Smooth muscle cell (in vitro differentiated cells): ENCODE measurements around the gene ARHGEF16. TPM values are rescaled to one million over a fixed set of nuclear protein-coding genes. Genes with fewer than 3 reads are reported as not detected.
A peak's percentile ranks its signal among the peaks of the same experiment; 100 is the strongest.

Experiments used
- DNase-seq: peaks from one replicate; lab custom pipeline; 2025; ENCODE audit not compliant: unreplicated experiment; lab: John Stamatoyannopoulos, UW
- H2AFZ ChIP-seq: fragments of 200-600 bp; sonication (generic); 2 replicates; pipeline ENCODE4 v1.6.0; 2016; ENCODE audit warnings: antibody characterized with exemption, low read depth, mild to moderate bottlenecking
- H3F3A ChIP-seq: fragments of 200-600 bp; sonication (generic); 2 replicates; pipeline ENCODE4 v1.6.0; 2017; ENCODE audit warnings: antibody characterized with exemption, low read depth
- H3K27ac ChIP-seq: fragments of 200-600 bp; sonication (generic); 2 replicates; pipeline ENCODE4 v1.5.1; 2016; ENCODE audit warnings: low read depth, mild to moderate bottlenecking
- H3K27me3 ChIP-seq: fragments of 200-600 bp; sonication (generic); 2 replicates; pipeline ENCODE4 v1.6.1; 2016; ENCODE audit warnings: low read depth, mild to moderate bottlenecking
- H3K36me3 ChIP-seq: fragments of 200-600 bp; sonication (generic); 2 replicates; pipeline ENCODE4 v1.5.1; 2016; ENCODE audit warnings: low read depth
- H3K4me1 ChIP-seq: fragments of 200-600 bp; sonication (generic); 2 replicates; pipeline ENCODE4 v1.5.1; 2016; ENCODE audit warnings: low read depth
- H3K4me2 ChIP-seq: fragments of 200-600 bp; sonication (generic); 2 replicates; pipeline ENCODE4 v1.6.0; 2016; ENCODE audit warnings: mild to moderate bottlenecking
- H3K4me3 ChIP-seq: fragments of 200-600 bp; sonication (generic); 2 replicates; pipeline ENCODE4 v1.5.1; 2016; ENCODE audit warnings: mild to moderate bottlenecking
- H3K79me2 ChIP-seq: fragments of 200-600 bp; sonication (generic); 2 replicates; pipeline ENCODE4 v1.6.0; 2016; ENCODE audit warnings: low read depth, mild to moderate bottlenecking
- H3K9ac ChIP-seq: fragments of 200-600 bp; sonication (generic); 2 replicates; pipeline ENCODE4 v1.6.0; 2016; ENCODE audit warnings: low read depth
- H3K9me3 ChIP-seq: fragments of 200-600 bp; sonication (generic); replicated peaks from 2 replicates; pipeline ENCODE4 v1.5.1; 2016; ENCODE audit warnings: low read depth
- H4K20me1 ChIP-seq: fragments of 200-600 bp; sonication (generic); 2 replicates; pipeline ENCODE4 v1.6.0; 2016; ENCODE audit warnings: low read depth
- WGBS: methylation state at CpG from one replicate; pipeline ENCODE4 v1.1.7; 2016; ENCODE audit warnings: low lambda C conversion rate; 5-methylcytosine and 5-hydroxymethylcytosine counted together
- polyA plus RNA-seq: library from polyadenylated mRNA; unstranded; fragments of >200 nt; fragmentation: Nextera tagmentation; extraction: Ambion mirVana; gene quantifications from 2 replicates; pipeline ENCODE4 v1.2.1, GENCODE V29; 2016
- total RNA-seq: library from RNA; depleted of rRNA; stranded (reverse); fragments of >200 nt; gene quantifications from 2 replicates; pipeline ENCODE4 v1.2.3, GENCODE V29; 2014
- TF ChIP-seq, protein P1 (sequence below): fragments of 200-600 bp; sonication (generic); IDR thresholded peaks from 2 replicates; pipeline ENCODE4 v1.5.1; 2017; ENCODE audit warnings: borderline replicate concordance, mild to moderate bottlenecking, antibody characterized with exemption; ENCODE audit not compliant: insufficient read depth, poor library complexity, severe bottlenecking

Gene ARHGEF16
- total RNA-seq, result 5.0 and 6.9 TPM in 2 replicates
- 4.6 and 9.6 TPM in 2 replicates for polyA plus RNA-seq

DNA sequence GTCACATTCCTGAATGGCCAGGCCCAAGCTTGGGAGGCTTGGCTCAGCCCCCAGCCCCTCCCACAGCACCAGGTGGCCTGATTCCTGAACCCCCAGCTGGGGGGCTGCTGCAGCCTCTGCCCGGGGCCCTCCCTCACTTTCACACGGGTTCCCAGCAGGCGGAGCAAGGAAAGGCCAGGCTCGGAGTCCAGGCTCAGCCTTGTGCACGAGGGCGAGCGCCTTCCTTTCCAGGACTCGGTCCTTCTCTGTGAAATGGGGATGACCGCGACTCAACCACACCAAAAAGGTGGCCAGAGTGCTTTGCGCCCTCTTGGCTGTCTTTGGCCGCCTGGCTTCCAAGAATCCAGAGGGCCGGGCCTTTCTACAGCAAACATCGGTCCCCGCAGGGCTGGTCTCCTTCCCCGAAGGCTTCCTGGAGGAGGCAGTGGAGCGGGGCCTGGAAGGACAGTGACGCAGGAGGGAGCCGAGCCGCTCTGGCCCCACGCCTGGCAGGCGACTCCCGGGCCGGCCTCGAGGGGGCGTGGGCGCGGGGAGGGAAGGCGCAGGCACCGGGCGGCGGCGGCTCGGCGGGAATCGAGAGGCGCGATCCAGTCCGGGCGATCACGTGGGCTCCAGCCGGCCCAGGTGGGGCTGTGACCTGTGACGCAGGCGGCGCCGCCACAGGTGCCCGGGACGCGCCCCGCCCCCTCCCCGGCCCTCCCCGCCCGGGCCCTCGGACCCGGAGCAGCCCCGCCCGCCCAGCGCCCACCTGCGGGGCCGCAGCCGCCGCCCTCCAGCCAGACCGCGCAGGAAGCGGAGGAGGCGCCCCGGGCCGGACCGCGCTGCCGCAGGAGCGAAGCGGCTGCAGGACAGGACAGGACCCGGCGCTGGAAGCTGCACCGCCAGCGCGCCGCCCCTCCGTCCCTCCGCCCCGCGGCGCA, at the start of gene ARHGEF16:
TSS of gene ARHGEF16 (plus strand) at position 775 of the 920 bp plus-strand sequence. CDS start 8,420 bp downstream, outside the sequence.
- no peak for DNase-seq
- Histone ChIP-seq H3K36me3 (no peaks in the 10 kb centered on the region), H3K4me3 (peak within 1 kb of the TSS; percentile 65), H2AFZ (peak within 1 kb of the TSS; percentile 66), H4K20me1 (no peaks in the 10 kb centered on the region), H3K27me3 (no peaks in the 10 kb centered on the region), H3K27ac (no peak within 1 kb of the TSS), H3K79me2 (no peaks in the 10 kb centered on the region), H3K9ac (no peak within 1 kb of the TSS), H3K4me1 (peaks cover 4% of the 10 kb centered on the region), H3K4me2 (peak within 1 kb of the TSS; percentile 97), H3F3A (peaks cover 8% of the 10 kb centered on the region), H3K9me3 (no peaks in the 10 kb centered on the region)
- WGBS, result 21% methylated on average over 29 of the region's 84 CpGs
- TF ChIP-seq, protein P1, sequence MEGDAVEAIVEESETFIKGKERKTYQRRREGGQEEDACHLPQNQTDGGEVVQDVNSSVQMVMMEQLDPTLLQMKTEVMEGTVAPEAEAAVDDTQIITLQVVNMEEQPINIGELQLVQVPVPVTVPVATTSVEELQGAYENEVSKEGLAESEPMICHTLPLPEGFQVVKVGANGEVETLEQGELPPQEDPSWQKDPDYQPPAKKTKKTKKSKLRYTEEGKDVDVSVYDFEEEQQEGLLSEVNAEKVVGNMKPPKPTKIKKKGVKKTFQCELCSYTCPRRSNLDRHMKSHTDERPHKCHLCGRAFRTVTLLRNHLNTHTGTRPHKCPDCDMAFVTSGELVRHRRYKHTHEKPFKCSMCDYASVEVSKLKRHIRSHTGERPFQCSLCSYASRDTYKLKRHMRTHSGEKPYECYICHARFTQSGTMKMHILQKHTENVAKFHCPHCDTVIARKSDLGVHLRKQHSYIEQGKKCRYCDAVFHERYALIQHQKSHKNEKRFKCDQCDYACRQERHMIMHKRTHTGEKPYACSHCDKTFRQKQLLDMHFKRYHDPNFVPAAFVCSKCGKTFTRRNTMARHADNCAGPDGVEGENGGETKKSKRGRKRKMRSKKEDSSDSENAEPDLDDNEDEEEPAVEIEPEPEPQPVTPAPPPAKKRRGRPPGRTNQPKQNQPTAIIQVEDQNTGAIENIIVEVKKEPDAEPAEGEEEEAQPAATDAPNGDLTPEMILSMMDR, result peak; percentile 45

DNA sequence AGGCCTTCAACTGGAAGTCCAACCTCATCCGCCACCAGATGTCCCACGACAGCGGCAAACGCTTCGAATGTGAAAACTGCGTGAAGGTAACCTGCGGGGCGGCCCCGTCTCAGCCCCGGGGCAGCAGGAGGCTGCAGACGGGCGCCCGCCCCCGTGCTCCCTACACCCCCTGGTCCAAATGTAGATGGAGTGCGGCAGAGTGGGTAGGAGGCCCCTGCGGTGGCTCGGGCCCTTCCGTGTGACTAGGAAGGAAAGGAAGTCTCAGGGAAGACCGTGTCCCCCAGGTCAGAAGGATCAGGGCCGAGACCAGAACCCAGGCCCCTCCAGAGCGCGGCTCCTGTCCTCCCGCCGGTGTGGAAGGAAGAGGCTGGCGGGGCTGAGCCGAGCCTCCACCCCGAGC, 49.7 kb upstream of the ARHGEF16 start:
- no peak overlapping the region for H3K27ac ChIP-seq
- H4K20me1 ChIP-seq, result no peaks in the 10 kb centered on the region
- TF ChIP-seq, protein P1, result no peak
- peaks cover 7% of the 10 kb centered on the region for H3K4me1 ChIP-seq
- no peak overlapping the region for H3K4me3 ChIP-seq
- no peak overlapping the region for H3K9ac ChIP-seq
- no peak overlapping the region for H3K4me2 ChIP-seq
- H3K79me2 ChIP-seq, result no peaks in the 10 kb centered on the region
- no peaks in the 10 kb centered on the region for H3K36me3 ChIP-seq
- no peak overlapping the region for H2AFZ ChIP-seq
- no peaks in the 10 kb centered on the region for H3K9me3 ChIP-seq
- no peaks in the 10 kb centered on the region for H3K27me3 ChIP-seq
- WGBS, result 96% methylated on average over 27 of the region's 27 CpGs
- H3F3A ChIP-seq, result no peaks in the 10 kb centered on the region
- DNase-seq, result no peak

DNA sequence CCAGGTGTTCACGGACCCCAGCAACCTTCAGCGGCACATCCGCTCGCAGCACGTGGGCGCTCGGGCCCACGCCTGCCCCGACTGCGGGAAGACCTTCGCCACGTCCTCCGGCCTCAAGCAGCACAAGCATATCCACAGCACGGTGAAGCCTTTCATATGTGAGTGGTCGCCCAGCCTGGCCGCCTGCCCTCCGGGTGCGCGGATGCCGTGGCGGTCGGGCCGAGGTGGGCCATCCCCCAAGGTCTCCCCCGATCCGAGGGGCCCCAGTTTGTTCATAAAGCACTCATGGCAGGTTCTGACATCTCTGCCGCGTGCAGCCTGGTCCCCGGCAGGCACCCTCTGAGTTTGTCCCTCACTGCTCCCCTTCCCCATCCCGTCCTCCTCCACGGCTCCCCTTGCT, 49.0 kb upstream of the ARHGEF16 start:
- 97% methylated on average over 29 of the region's 30 CpGs for WGBS
- no peaks in the 10 kb centered on the region for H4K20me1 ChIP-seq
- H3F3A ChIP-seq, result no peaks in the 10 kb centered on the region

More for the DNA sequence above, 49.0 kb upstream of the ARHGEF16 start:
- no peak overlapping the region for H3K4me3 ChIP-seq
- H3K36me3 ChIP-seq, result no peaks in the 10 kb centered on the region
- TF ChIP-seq, protein P1, result no peak
- no peak for DNase-seq
- H3K9me3 ChIP-seq, result no peaks in the 10 kb centered on the region
- H3K9ac ChIP-seq, result no peak overlapping the region
- no peak overlapping the region for H3K4me2 ChIP-seq
- H3K27me3 ChIP-seq, result no peaks in the 10 kb centered on the region
- peaks cover 7% of the 10 kb centered on the region for H3K4me1 ChIP-seq
- no peak overlapping the region for H3K27ac ChIP-seq
- no peak overlapping the region for H2AFZ ChIP-seq
- H3K79me2 ChIP-seq, result no peaks in the 10 kb centered on the region
